ENCODE data around the gene SSTR3. TPM values are rescaled to one million over a fixed set of nuclear protein-coding genes. Genes with fewer than 3 reads are reported as not detected.

Gene SSTR3
- total RNA-seq, 2 experiments from 2014 or later = 1.9 to 2.1 TPM

DNA sequence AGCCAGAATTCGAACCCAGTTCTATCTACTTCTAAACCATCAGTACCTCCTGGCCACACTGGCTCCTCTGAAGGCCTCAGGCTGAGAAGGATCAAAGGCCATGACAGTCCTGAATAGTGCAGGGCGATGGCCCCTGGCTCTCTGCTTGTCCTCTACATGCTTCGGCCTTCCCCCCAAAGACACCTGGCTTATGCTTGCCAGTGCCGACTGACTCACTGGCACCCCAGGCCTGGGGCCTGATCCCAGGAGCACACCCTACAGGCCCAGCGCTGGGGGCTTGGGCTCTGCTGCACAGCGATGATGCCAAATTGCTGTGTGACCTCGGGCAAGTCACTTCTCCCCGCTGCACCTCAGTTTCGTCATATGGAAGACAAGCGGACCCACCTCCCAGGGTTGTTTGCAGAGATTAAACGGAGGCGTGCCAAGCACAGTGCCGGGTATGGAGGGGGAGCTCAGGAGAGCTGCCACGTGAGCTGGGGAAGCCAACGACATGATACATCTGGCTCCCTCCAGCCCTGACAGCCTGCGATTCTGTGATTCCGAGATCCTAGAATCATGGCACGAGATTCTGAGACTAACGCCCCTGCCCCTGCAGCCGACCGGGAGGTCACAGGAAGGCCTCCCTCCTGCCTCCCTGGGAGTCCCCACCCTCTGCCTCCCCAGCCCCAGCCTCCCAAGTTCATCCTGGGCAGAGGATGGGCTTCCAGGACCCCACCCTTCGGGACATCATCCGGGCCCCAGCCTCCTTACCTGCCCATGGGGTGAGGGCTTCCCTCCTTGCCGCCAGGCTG lies 1.0 kb downstream of the SSTR3 start:
- no peaks in the 10 kb centered on the region for H3K27me3 ChIP-seq (ENCODE audit: control insufficient read depth in 1 of 2, insufficient read depth in 2 of 2, low read length in 2 of 2)
- peaks cover 57% of the 10 kb centered on the region for H3K4me1 Mint-ChIP-seq (ENCODE audit: low read depth)
- no peak overlapping the region for H3K4me3 Mint-ChIP-seq
- peaks cover 47% of the 10 kb centered on the region for H3K4me1 ChIP-seq (ENCODE audit: insufficient read depth, low read length)
- no peaks in the 10 kb centered on the region for H3K9me3 Mint-ChIP-seq
- ChIA-PET CTCF (interaction anchor here (0.9 kb wide), 1 partner anchor 12 kb away, joined by 3 read pairs; no protein-coding TSS in a partner anchor), POLR2A (no interaction called here)
- H3K27me3 Mint-ChIP-seq = no peaks in the 10 kb centered on the region
- TF ChIP-seq, protein P1, sequence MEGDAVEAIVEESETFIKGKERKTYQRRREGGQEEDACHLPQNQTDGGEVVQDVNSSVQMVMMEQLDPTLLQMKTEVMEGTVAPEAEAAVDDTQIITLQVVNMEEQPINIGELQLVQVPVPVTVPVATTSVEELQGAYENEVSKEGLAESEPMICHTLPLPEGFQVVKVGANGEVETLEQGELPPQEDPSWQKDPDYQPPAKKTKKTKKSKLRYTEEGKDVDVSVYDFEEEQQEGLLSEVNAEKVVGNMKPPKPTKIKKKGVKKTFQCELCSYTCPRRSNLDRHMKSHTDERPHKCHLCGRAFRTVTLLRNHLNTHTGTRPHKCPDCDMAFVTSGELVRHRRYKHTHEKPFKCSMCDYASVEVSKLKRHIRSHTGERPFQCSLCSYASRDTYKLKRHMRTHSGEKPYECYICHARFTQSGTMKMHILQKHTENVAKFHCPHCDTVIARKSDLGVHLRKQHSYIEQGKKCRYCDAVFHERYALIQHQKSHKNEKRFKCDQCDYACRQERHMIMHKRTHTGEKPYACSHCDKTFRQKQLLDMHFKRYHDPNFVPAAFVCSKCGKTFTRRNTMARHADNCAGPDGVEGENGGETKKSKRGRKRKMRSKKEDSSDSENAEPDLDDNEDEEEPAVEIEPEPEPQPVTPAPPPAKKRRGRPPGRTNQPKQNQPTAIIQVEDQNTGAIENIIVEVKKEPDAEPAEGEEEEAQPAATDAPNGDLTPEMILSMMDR (IDR thresholded peaks at IDR 0.05) = no peak
- no peak overlapping the region for H3K27ac ChIP-seq (ENCODE audit: low read depth in 1 of 2, low read length in 2 of 2)
- no peak overlapping the region for H3K4me3 ChIP-seq (ENCODE audit: low read length)
- peak in 2 of 14 experiments; percentile 2 to 31 for DNase-seq
- peaks cover 24% of the 10 kb centered on the region for H3K36me3 Mint-ChIP-seq (ENCODE audit: low read depth)
- no peaks in the 10 kb centered on the region for H3K9me3 ChIP-seq (ENCODE audit: control insufficient read depth in 1 of 2, insufficient read depth in 1 of 2, low read length in 2 of 2)
- intact Hi-C loops (cut with DNase I, micrococcal nuclease) = no loop called here
- no peak overlapping the region for H3K27ac Mint-ChIP-seq
- H3K36me3 ChIP-seq (ENCODE audit: insufficient read depth, low read length) = peaks cover 6% of the 10 kb centered on the region
- ATAC-seq (ENCODE audit: poor library complexity) = no peak

DNA sequence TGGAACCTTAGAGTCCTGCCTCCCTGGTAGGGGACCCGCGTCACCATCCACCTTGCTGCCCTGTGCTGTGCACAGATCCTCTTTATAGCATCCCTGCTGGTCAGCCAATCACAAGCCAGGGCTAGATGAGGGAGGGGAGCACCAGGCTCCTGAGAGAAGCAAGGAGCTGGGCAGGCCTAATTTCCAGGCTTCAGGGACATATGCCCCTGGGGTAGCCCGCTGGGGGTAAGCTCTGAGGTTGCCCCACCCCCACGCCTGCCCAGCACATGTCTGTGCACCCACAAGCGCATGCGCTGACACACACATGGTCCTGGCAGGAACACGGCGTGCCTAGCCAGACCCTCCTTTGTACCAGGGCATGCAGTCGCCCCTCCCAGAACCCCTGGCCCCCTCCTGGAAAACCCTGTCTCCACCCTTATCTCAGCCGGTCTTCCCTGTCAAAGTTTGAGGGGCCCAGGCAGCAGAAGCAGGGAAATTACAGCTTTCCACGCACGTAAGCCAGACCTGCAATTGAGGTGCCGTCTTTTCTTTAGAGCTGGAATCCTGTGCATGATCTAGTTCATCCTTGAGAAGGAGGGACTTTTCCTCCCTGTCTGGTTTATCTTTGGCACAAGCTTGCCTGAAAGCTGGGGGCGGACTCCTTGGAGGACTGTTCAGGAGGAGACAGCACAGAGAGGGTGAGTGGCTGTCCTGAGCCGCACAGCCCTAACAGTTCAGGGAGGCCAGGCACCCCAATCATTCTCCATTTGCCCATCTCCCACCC lies 2.1 kb downstream of the SSTR3 start:
- Histone ChIP-seq H3K27me3 (ENCODE audit: control insufficient read depth in 1 of 2, insufficient read depth in 2 of 2, low read length in 2 of 2) (no peaks in the 10 kb centered on the region), H3K4me1 (ENCODE audit: insufficient read depth, low read length) (peaks cover 51% of the 10 kb centered on the region), H3K36me3 (ENCODE audit: insufficient read depth, low read length) (peaks cover 6% of the 10 kb centered on the region), H3K4me3 (ENCODE audit: low read length) (no peak overlapping the region), H3K9me3 (ENCODE audit: control insufficient read depth in 1 of 2, insufficient read depth in 1 of 2, low read length in 2 of 2) (no peaks in the 10 kb centered on the region), H3K27ac (ENCODE audit: low read depth in 1 of 2, low read length in 2 of 2) (no peak overlapping the region)
- DNase-seq = peak in 3 of 14 experiments; percentile 2 to 33 (median 16)
- Mint-ChIP-seq H3K27ac (peak overlapping the region; percentile 33), H3K9me3 (no peaks in the 10 kb centered on the region), H3K27me3 (no peaks in the 10 kb centered on the region), H3K4me3 (peak overlapping the region; percentile 4), H3K36me3 (ENCODE audit: low read depth) (peaks cover 24% of the 10 kb centered on the region), H3K4me1 (ENCODE audit: low read depth) (peaks cover 58% of the 10 kb centered on the region)
- ChIA-PET CTCF (interaction anchor here (0.9 to 1.5 kb wide), 3 partner anchors 11 to 28 kb away, joined by 3 to 5 read pairs (median 3); no protein-coding TSS in a partner anchor), POLR2A (interaction anchor here (2.2 to 3.3 kb wide), 5 partner anchors 9 to 32 kb away, joined by 6 to 15 read pairs (median 13); no protein-coding TSS in a partner anchor)
- ATAC-seq (ENCODE audit: poor library complexity) = no peak
- TF ChIP-seq, protein P1 (IDR thresholded peaks at IDR 0.05) = no peak
- intact Hi-C loops (cut with DNase I, micrococcal nuclease) = no loop called here

DNA sequence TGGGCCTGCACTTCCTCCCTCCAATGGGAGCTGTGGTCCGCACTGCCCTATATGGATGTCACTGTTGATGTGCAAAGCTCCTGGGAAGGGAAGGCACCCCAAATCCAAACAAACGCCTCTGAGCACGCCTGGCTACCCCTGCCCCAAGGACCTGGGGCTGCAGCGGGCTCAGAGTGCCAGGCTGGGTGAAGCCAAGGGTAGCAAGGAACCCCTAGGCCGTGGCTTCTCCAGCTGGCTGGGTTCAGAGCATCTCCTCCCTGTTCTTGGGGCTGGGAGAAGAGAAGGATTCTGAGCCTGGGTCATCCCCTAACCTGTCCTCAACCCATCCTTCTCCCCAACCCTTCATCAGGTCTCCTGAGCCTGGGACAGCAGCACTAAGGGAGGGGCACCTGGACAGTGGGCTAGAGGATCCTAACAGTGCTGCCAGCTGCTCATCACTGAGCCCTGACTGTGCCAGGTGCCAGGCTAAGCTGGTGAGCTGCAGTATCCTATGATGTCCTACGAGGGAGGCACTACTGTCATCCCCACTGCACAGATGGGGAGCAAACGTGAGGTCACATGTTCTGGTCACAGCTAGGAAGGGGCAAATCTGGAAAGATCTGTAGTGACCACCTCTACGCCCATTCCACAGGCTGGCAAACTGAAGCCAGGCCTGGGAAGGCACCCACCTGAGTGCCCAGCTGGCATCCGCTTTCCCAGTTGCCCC lies 3.0 kb downstream of the SSTR3 start:
- intact Hi-C loops (cut with DNase I, micrococcal nuclease) = no loop called here
- Mint-ChIP-seq H3K27ac (peak overlapping the region; percentile 90), H3K36me3 (ENCODE audit: low read depth) (peaks cover 16% of the 10 kb centered on the region), H3K9me3 (no peaks in the 10 kb centered on the region), H3K4me3 (no peak overlapping the region), H3K27me3 (no peaks in the 10 kb centered on the region), H3K4me1 (ENCODE audit: low read depth) (peaks cover 55% of the 10 kb centered on the region)
- H3K4me3 ChIP-seq (ENCODE audit: low read length) = no peak overlapping the region
- POLR2A ChIA-PET = interaction anchor here (0.7 to 3.3 kb wide), 9 partner anchors 8 to 55 kb away, joined by 3 to 15 read pairs (median 7); no protein-coding TSS in a partner anchor
- TF ChIP-seq, protein P1 (IDR thresholded peaks at IDR 0.05) = no peak
- H3K27ac ChIP-seq (ENCODE audit: low read depth in 1 of 2, low read length in 2 of 2) = no peak overlapping the region
- no peak for ATAC-seq (ENCODE audit: poor library complexity)
- H3K27me3 ChIP-seq (ENCODE audit: control insufficient read depth in 1 of 2, insufficient read depth in 2 of 2, low read length in 2 of 2) = no peaks in the 10 kb centered on the region
- H3K9me3 ChIP-seq (ENCODE audit: control insufficient read depth in 1 of 2, insufficient read depth in 1 of 2, low read length in 2 of 2) = no peaks in the 10 kb centered on the region
- H3K4me1 ChIP-seq (ENCODE audit: insufficient read depth, low read length) = peaks cover 59% of the 10 kb centered on the region
- peak in 2 of 14 experiments; percentile 3 to 29 for DNase-seq
- H3K36me3 ChIP-seq (ENCODE audit: insufficient read depth, low read length) = peaks cover 2% of the 10 kb centered on the region
- CTCF ChIA-PET = interaction anchor here (1.4 to 2.2 kb wide), 3 partner anchors 10 to 52 kb away, joined by 3 to 5 read pairs (median 5); no protein-coding TSS in a partner anchor
